H1 (cell line): Measurements from ENCODE around the gene PAQR9. TPM values are rescaled to one million over a fixed set of nuclear protein-coding genes. Genes with fewer than 3 reads are reported as not detected.

Experiments
- CTCF ChIA-PET: fragments of 300-600 bp; sonication (Branson Sonifier 250); formaldehyde crosslinking; loops from one replicate; lab custom pipeline; 2021; ENCODE audit not compliant: partially characterized antibody; lab: Charles Lee
- POLR2A ChIA-PET: fragments of 300-600 bp; sonication (Branson Sonifier 250); formaldehyde crosslinking; loops from one replicate; lab custom pipeline; 2021; ENCODE audit warnings: inconsistent platforms; ENCODE audit not compliant: partially characterized antibody; lab: Charles Lee
- DNase-seq, 2 experiments: peaks; one replicate each; pipeline versions ENCODE4 v3.0.0 to v3.0.0-alpha.2; 2010 to 2022; ENCODE audit warnings: low spot score in 2 of 2, low read depth in 1 of 2, mixed read lengths in 1 of 2
- FAIRE-seq: peaks from 2 replicates; lab custom pipeline; 2011; peaks lifted over from hg19 to GRCh38; lab: Jason Lieb, UNC
- H2AFZ ChIP-seq: 2 replicates; pipeline ENCODE4 v1.8.1; 2012; ENCODE audit warnings: low read length, inconsistent platforms
- H2AK5ac ChIP-seq: 2 replicates; pipeline ENCODE4 v1.6.1; 2013; ENCODE audit warnings: low read depth, low read length
- H2BK120ac ChIP-seq: replicated peaks from 2 replicates; pipeline ENCODE3; 2013; ENCODE audit warnings: low read depth, low read length, inconsistent platforms
- H2BK12ac ChIP-seq: 2 replicates; pipeline ENCODE4 v1.6.1; 2013; ENCODE audit warnings: low read depth, low read length
- H2BK15ac ChIP-seq: 2 replicates; pipeline ENCODE4 v1.6.1; 2013; ENCODE audit warnings: low read length
- H2BK20ac ChIP-seq: 2 replicates; pipeline ENCODE4 v1.6.1; 2013; ENCODE audit warnings: low read length
- H2BK5ac ChIP-seq: 2 replicates; pipeline ENCODE4 v1.6.1; 2013; ENCODE audit warnings: low read depth, low read length
- H3K14ac ChIP-seq: 2 replicates; pipeline ENCODE4 v1.6.1; 2013; ENCODE audit warnings: inconsistent platforms; ENCODE audit not compliant: insufficient read length
- H3K18ac ChIP-seq: 2 replicates; pipeline ENCODE4 v1.6.1; 2013; ENCODE audit warnings: low read length; ENCODE audit errors: extremely low read depth
- H3K23ac ChIP-seq: 2 replicates; pipeline ENCODE4 v1.6.1; 2013; ENCODE audit warnings: inconsistent platforms; ENCODE audit not compliant: insufficient read length
- H3K23me2 ChIP-seq: 2 replicates; pipeline ENCODE4 v1.6.1; 2013; ENCODE audit warnings: low read depth, low read length
- H3K27ac ChIP-seq: 2 replicates; pipeline ENCODE4 v1.6.1; 2011; ENCODE audit warnings: low read depth, low read length, inconsistent platforms
- H3K27me3 ChIP-seq, 4 experiments: replicated peaks in 1 of 4; 1 replicate in 1 of 4; 2 replicates in 3 of 4; pipeline versions ENCODE4 v1.6.1 to v1.8.1; 2011 to 2013; ENCODE audit warnings: low read length in 3 of 4, mild to moderate bottlenecking in 3 of 4, inconsistent platforms in 2 of 4, mixed read lengths in 2 of 4, moderate library complexity in 1 of 4; ENCODE audit not compliant: control insufficient read depth in 3 of 4, insufficient read depth in 3 of 4; ENCODE audit errors: extremely low read depth in 1 of 4
- H3K36me3 ChIP-seq, 4 experiments: 2 replicates each; pipeline versions ENCODE4 v1.6.1 to v1.8.1; 2011 to 2013; ENCODE audit warnings: mild to moderate bottlenecking in 4 of 4, low read length in 3 of 4, moderate library complexity in 2 of 4, control low read depth in 1 of 4, inconsistent platforms in 1 of 4; ENCODE audit not compliant: insufficient read depth in 4 of 4, control insufficient read depth in 2 of 4
- H3K4ac ChIP-seq: replicated peaks from 2 replicates; pipeline ENCODE3; 2013; ENCODE audit warnings: low read length, low read depth, mixed read lengths, inconsistent platforms; ENCODE audit not compliant: insufficient read length
- H3K4me1 ChIP-seq, 4 experiments: replicated peaks in 1 of 4; 1 replicate in 1 of 4; 2 replicates in 3 of 4; pipeline versions ENCODE4 v1.6.1 to v1.8.1; 2011 to 2013; ENCODE audit warnings: low read length in 3 of 4, inconsistent platforms in 2 of 4, mixed read lengths in 1 of 4; ENCODE audit not compliant: insufficient read depth in 4 of 4, control insufficient read depth in 3 of 4
- H3K4me2 ChIP-seq, 2 experiments: 2 replicates each; pipeline versions ENCODE4 v1.6.1 to v1.8.1; 2011 to 2013; ENCODE audit warnings: low read depth in 2 of 2, low read length in 2 of 2, control low read depth in 1 of 2, inconsistent platforms in 1 of 2, mild to moderate bottlenecking in 1 of 2; ENCODE audit not compliant: insufficient read depth in 1 of 2
- H3K4me3 ChIP-seq, 4 experiments: fragments of 200-600, 300-600 bp in 1 of 4; sonication (generic), shearing (Covaris generic), sonication (Bioruptor Twin) in 1 of 4; 2 replicates each; pipeline versions ENCODE4 v1.5.1 to v1.8.1; 2011 to 2016; ENCODE audit warnings: low read length in 4 of 4, low read depth in 3 of 4, control low read depth in 2 of 4, inconsistent platforms in 2 of 4, mild to moderate bottlenecking in 2 of 4, mixed read lengths in 1 of 4, moderate library complexity in 1 of 4; ENCODE audit not compliant: insufficient read depth in 2 of 4; ENCODE audit errors: extremely low read depth in 1 of 4
- H3K56ac ChIP-seq: replicated peaks from 2 replicates; pipeline ENCODE3; 2013; ENCODE audit warnings: low read depth, mild to moderate bottlenecking, mixed read lengths, low read length, inconsistent platforms; ENCODE audit not compliant: insufficient read length
- H3K79me1 ChIP-seq: 2 replicates; pipeline ENCODE4 v1.6.1; 2013; ENCODE audit warnings: low read depth, low read length, control low read depth
- H3K79me2 ChIP-seq, 2 experiments: 2 replicates each; pipeline versions ENCODE4 v1.6.1 to v1.8.1; 2012 to 2013; ENCODE audit warnings: low read length in 2 of 2, mild to moderate bottlenecking in 2 of 2, inconsistent platforms in 1 of 2; ENCODE audit not compliant: insufficient read depth in 2 of 2, control insufficient read depth in 1 of 2
- H3K9ac ChIP-seq, 4 experiments: replicated peaks in 1 of 4; 1 replicate in 1 of 4; 2 replicates in 3 of 4; pipeline versions ENCODE4 v1.6.1 to v1.8.1; 2011 to 2013; ENCODE audit warnings: low read depth in 3 of 4, low read length in 3 of 4, control low read depth in 2 of 4, mild to moderate bottlenecking in 2 of 4, moderate library complexity in 2 of 4, inconsistent platforms in 1 of 4; ENCODE audit errors: extremely low read depth in 1 of 4
- H3K9me3 ChIP-seq, 2 experiments: 2 replicates each; pipeline versions ENCODE4 v1.6.1 to v1.8.1; 2012 to 2013; ENCODE audit warnings: mild to moderate bottlenecking in 2 of 2, moderate library complexity in 2 of 2, control low read depth in 1 of 2, inconsistent platforms in 1 of 2, low read depth in 1 of 2, low read length in 1 of 2, mixed read lengths in 1 of 2; ENCODE audit not compliant: insufficient read depth in 2 of 2
- H4K20me1 ChIP-seq, 2 experiments: replicated peaks in 1 of 2; 2 replicates each; pipeline versions ENCODE3 to v1.8.1; 2011 to 2013; ENCODE audit warnings: inconsistent platforms in 2 of 2, low read length in 2 of 2, mild to moderate bottlenecking in 1 of 2; ENCODE audit not compliant: insufficient read depth in 2 of 2, control insufficient read depth in 1 of 2
- H4K5ac ChIP-seq: 2 replicates; pipeline ENCODE4 v1.6.1; 2013; ENCODE audit warnings: low read length, low read depth, mixed read lengths, inconsistent platforms; ENCODE audit not compliant: insufficient read length
- H4K8ac ChIP-seq: 2 replicates; pipeline ENCODE4 v1.8.0; 2013; ENCODE audit warnings: mild to moderate bottlenecking, moderate library complexity, low read length, inconsistent platforms; ENCODE audit not compliant: insufficient read depth; ENCODE audit errors: extremely low read depth
- H4K91ac ChIP-seq: replicated peaks from 2 replicates; pipeline ENCODE3; 2013; ENCODE audit warnings: low read length, mixed read lengths, inconsistent platforms; ENCODE audit not compliant: insufficient read length
- CEBPB ChIP-seq: IDR thresholded peaks from 2 replicates; pipeline ENCODE4 v1.6.1; 2012; ENCODE audit warnings: low read depth, low read length
- CTCF ChIP-seq, 3 experiments: IDR thresholded peaks; 1 replicate in 2 of 3; 2 replicates in 1 of 3; pipeline versions ENCODE4 v1.5.1 to v1.6.1; 2011; ENCODE audit warnings: low read length in 3 of 3, mild to moderate bottlenecking in 3 of 3, inconsistent platforms in 2 of 3, low read depth in 1 of 3, moderate library complexity in 1 of 3; ENCODE audit not compliant: insufficient read depth in 1 of 3; ENCODE audit errors: control extremely low read depth in 1 of 3
- RAD21 ChIP-seq, 2 experiments: IDR thresholded peaks in 1 of 2; conservative IDR thresholded peaks in 1 of 2; 2 replicates each; pipeline ENCODE4 v1.6.1; 2011; ENCODE audit warnings: low read depth in 2 of 2, low read length in 2 of 2, improper control_type of control experiment in 1 of 2, inconsistent platforms in 1 of 2, mild to moderate bottlenecking in 1 of 2, moderate library complexity in 1 of 2
- TCF12 ChIP-seq: IDR thresholded peaks from 2 replicates; pipeline ENCODE4 v1.6.1; 2011; ENCODE audit warnings: low read depth, mild to moderate bottlenecking, low read length
- WGBS, 2 experiments: shearing (Covaris generic) in 1 of 2; methylation state at CpG; one replicate each; pipeline versions ENCODE4 v1.1.6 to v1.1.7; 2013 to 2015; ENCODE audit warnings: low lambda C conversion rate in 2 of 2, mixed read lengths in 2 of 2, inconsistent platforms in 1 of 2, low coverage in 1 of 2, missing lambda C conversion rate in 1 of 2; ENCODE audit not compliant: insufficient replicate concordance in 2 of 2, insufficient coverage in 1 of 2, insufficient read length in 1 of 2; ENCODE audit errors: extremely low coverage in 1 of 2, missing lambda C conversion rate in 1 of 2; 5-methylcytosine and 5-hydroxymethylcytosine counted together
- polyA plus RNA-seq, 7 experiments: library from polyadenylated mRNA; depleted of rRNA in 3 of 7; stranded (reverse) in 5 of 7; unstranded in 2 of 7; fragments of >200 nt in 5 of 7; fragments of 200-250 nt in 2 of 7; gene quantifications; 1 replicate in 5 of 7; 2 replicates in 1 of 7; 4 replicates in 1 of 7; pipeline versions ENCODE4 v1.2.1 to v1.2.3, GENCODE V29; 2011 to 2013; ENCODE audit warnings: missing spikeins in 2 of 7, mixed read lengths in 2 of 7
- total RNA-seq: library from RNA; stranded (reverse); fragmentation: NEBNext Ultra II Directional; extraction: Animal tissue kit (Norgen Biotek cat#: 25700); gene quantifications from 2 replicates; pipeline ENCODE4 v1.2.1, GENCODE V29; 2021

The PAQR9 gene
- total and polyA plus RNA-seq, 2 of the 8 experiments (the other 6 are each of a cell fraction or from before 2014, with no cell fraction given) = 2.6 to 5.2 TPM

GRCh38 chr3:142993958-142994442 lies 30.5 kb upstream of the PAQR9 start:
- ChIA-PET POLR2A (no interaction called here), CTCF (interaction anchor here (0.5 to 8.7 kb wide), 29 partner anchors 10 to 1134 kb away, joined by 3 to 122 read pairs (median 5); no protein-coding TSS in a partner anchor)
- Histone ChIP-seq H4K8ac (no peak overlapping the region), H3K79me2 (no peaks in the 10 kb centered on the region), H3K4me2 (no peak overlapping the region), H3K27me3 (no peaks in the 10 kb centered on the region), H3K56ac (no peak overlapping the region), H2BK15ac (no peak overlapping the region), H2BK20ac (no peak overlapping the region), H4K91ac (no peak overlapping the region), H2BK5ac (no peak overlapping the region), H4K5ac (no peak overlapping the region), H3K27ac (no peak overlapping the region), H3K9ac (no peak overlapping the region), H2AFZ (no peak overlapping the region), H3K79me1 (no peaks in the 10 kb centered on the region), H3K18ac (no peak overlapping the region), H3K14ac (no peak overlapping the region), H3K4me1 (no peaks in the 10 kb centered on the region), H3K23me2 (no peaks in the 10 kb centered on the region; the same call in 1 of the 2 replicates), H3K9me3 (no peaks in the 10 kb centered on the region), H3K23ac (no peak overlapping the region), H3K4ac (no peak overlapping the region), H2BK120ac (no peak overlapping the region), H3K4me3 (no peak overlapping the region), H2AK5ac (no peak overlapping the region), H3K36me3 (no peaks in the 10 kb centered on the region), H4K20me1 (no peaks in the 10 kb centered on the region), H2BK12ac (no peak overlapping the region)
- DNase-seq (peak in 1 of 2 experiments; percentile 67), FAIRE-seq (peak; percentile 98)
- WGBS, 2 experiments = 26% methylated on average over 4 of the region's 4 CpGs; no CpG with 5 or more reads in 1 of the 2 experiments
- peak; percentile 10 to 77 (median 77) for TF ChIP-seq CTCF (IDR thresholded peaks at IDR 0.05; ENCODE audit: control extremely low read depth in 1 of 3, insufficient read depth in 1 of 3, low read depth in 1 of 3, low read length in 3 of 3)
- TF ChIP-seq TCF12 = no peak
- peak; percentile 38; the same call in 1 of the 2 replicates for TF ChIP-seq CEBPB
- TF ChIP-seq RAD21 (IDR thresholded peaks at IDR 0.05 in 1 of 2, conservative IDR thresholded peaks at IDR 0.05 in 1 of 2; ENCODE audit: low read depth in 2 of 2, low read length in 2 of 2) = peak; percentile 81 to 89
